A549 (cell line): ENCODE measurements around the gene CBFA2T2.

ENCODE experiments used
- CTCF ChIP-seq: fragments of >200 bp; sonication (Bioruptor Twin); formaldehyde crosslinking; IDR thresholded peaks from 3 replicates; pipeline ENCODE4 v1.5.1; 2016
- JUNB ChIP-seq: fragments of >200 bp; sonication (Bioruptor Twin); formaldehyde crosslinking; IDR thresholded peaks from 2 replicates; pipeline ENCODE4 v1.6.1; 2016
- MYC ChIP-seq: IDR thresholded peaks from 2 replicates; pipeline ENCODE4 v1.6.1; 2012; ENCODE audit warnings: mild to moderate bottlenecking, inconsistent platforms, low read length, improper control_type of control experiment, borderline replicate concordance
- PBX3 ChIP-seq: IDR thresholded peaks from 2 replicates; pipeline ENCODE4 v1.6.1; 2012
- POLR2AphosphoS2 ChIP-seq: conservative IDR thresholded peaks from 2 replicates; pipeline ENCODE4 v1.6.1; 2012; ENCODE audit warnings: low read length, improper control_type of control experiment, inconsistent platforms
- RAD21 ChIP-seq, 2 experiments: fragments of >200 bp in 1 of 2; sonication (Bioruptor Twin) in 1 of 2; formaldehyde crosslinking in 1 of 2; IDR thresholded peaks in 1 of 2; conservative IDR thresholded peaks in 1 of 2; 2 replicates in 1 of 2; 3 replicates in 1 of 2; pipeline ENCODE4 v1.6.1; 2012 to 2018; ENCODE audit warnings: inconsistent platforms in 1 of 2
- RCOR1 ChIP-seq: fragments of 150-350 bp; IDR thresholded peaks from 2 replicates; pipeline ENCODE4 v1.6.1; 2014; ENCODE audit warnings: antibody characterized with exemption, low read length, low read depth
- RFX5 ChIP-seq: fragments of 450-650 bp; IDR thresholded peaks from 2 replicates; pipeline ENCODE4 v1.7.1; 2014; ENCODE audit warnings: antibody characterized with exemption, mild to moderate bottlenecking, moderate library complexity
- ZFP36 ChIP-seq: fragments of 450-650 bp; IDR thresholded peaks from 2 replicates; pipeline ENCODE4 v1.6.1; 2014; ENCODE audit warnings: borderline replicate concordance; ENCODE audit not compliant: partially characterized antibody
- ZSCAN20 ChIP-seq: fragments of 250-450 bp; sonication (Bioruptor Pico); IDR thresholded peaks from 2 replicates; pipeline ENCODE4 v1.8.0; 2022; ENCODE audit warnings: mild to moderate bottlenecking, moderate library complexity

GRCh38 chr20:33656010-33656782, 166.3 kb downstream of the CBFA2T2 start:
- TF ChIP-seq CTCF (no peak), JUNB (no peak), RCOR1 (no peak), ZFP36 (no peak), ZSCAN20 (CRISPR knock-in tag) (no peak), RAD21 (conservative IDR thresholded peaks at IDR 0.05 in 1 of 2, IDR thresholded peaks at IDR 0.05 in 1 of 2) (no peak), MYC (no peak), POLR2AphosphoS2 (no peak), PBX3 (no peak), RFX5 (no peak)
